ENCODE measurements around the gene ROS1.

ROS1 gene

GRCh38 chr6:117409863-117410262 is 15.9 kb downstream of the ROS1 start:
- H3K27ac ChIP-seq = no peak overlapping the region
- no peak for TF ChIP-seq CTCF (conservative IDR thresholded peaks at IDR 0.05)

- no peak for TF ChIP-seq CTCF (conservative IDR thresholded peaks at IDR 0.05)
- no peak overlapping the region for H3K27ac ChIP-seq
These were observed 16.3 kb downstream of the ROS1 start for GRCh38 chr6:117409420-117409819.

- peak; percentile 64 for TF ChIP-seq CTCF (conservative IDR thresholded peaks at IDR 0.05)
- H3K27ac ChIP-seq = no peak overlapping the region
These were observed 21.2 kb downstream of the ROS1 start for GRCh38 chr6:117404548-117404947.

- no peak overlapping the region for H3K27ac ChIP-seq
- no peak for TF ChIP-seq CTCF (conservative IDR thresholded peaks at IDR 0.05)
These were observed 23.9 kb downstream of the ROS1 start for GRCh38 chr6:117401799-117402198.

GRCh38 chr6:117399924-117400323 is 25.8 kb downstream of the ROS1 start:
- no peak overlapping the region for H3K27ac ChIP-seq
- TF ChIP-seq CTCF (conservative IDR thresholded peaks at IDR 0.05) = peak; percentile 72

- no peak for TF ChIP-seq CTCF (conservative IDR thresholded peaks at IDR 0.05)
- no peak overlapping the region for H3K27ac ChIP-seq
These were observed 26.6 kb downstream of the ROS1 start for GRCh38 chr6:117399126-117399525.

GRCh38 chr6:117397536-117398227 is 28.1 kb downstream of the ROS1 start:
- TF ChIP-seq CTCF (conservative IDR thresholded peaks at IDR 0.05) = no peak

More at GRCh38 chr6:117397536-117398227, 28.1 kb downstream of the ROS1 start:
- H3K27ac ChIP-seq = no peak overlapping the region
